ENCODE data around the gene SLFN12L.
A peak's percentile ranks its signal among the peaks of the same experiment; 100 is the strongest.
"Not testable (repeated sequence)": the region's sequence is repeated elsewhere in the genome, so short reads cannot be mapped to it uniquely, and the experiment has no call there.

The SLFN12L gene

DNA sequence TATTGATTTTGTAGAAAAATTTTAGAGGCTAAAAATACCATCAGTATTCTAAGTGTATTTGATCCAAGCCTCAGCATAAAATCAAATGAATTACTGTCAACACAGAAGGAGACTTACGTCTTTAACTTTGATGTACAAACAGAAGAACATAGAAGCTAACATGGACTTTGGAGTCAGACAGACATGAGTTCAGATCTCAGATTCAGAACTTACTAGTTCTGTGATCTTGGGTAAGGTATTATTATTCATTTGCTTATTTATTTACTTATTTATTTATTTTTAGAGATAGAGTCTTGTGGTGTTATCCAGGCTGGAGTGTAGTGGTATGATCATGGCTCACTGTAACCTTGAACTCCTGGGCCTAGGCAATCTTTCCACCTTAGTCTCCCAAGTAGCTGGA, 4.0 kb upstream of the SLFN12L start:
- DNase-seq, result no peak

DNA sequence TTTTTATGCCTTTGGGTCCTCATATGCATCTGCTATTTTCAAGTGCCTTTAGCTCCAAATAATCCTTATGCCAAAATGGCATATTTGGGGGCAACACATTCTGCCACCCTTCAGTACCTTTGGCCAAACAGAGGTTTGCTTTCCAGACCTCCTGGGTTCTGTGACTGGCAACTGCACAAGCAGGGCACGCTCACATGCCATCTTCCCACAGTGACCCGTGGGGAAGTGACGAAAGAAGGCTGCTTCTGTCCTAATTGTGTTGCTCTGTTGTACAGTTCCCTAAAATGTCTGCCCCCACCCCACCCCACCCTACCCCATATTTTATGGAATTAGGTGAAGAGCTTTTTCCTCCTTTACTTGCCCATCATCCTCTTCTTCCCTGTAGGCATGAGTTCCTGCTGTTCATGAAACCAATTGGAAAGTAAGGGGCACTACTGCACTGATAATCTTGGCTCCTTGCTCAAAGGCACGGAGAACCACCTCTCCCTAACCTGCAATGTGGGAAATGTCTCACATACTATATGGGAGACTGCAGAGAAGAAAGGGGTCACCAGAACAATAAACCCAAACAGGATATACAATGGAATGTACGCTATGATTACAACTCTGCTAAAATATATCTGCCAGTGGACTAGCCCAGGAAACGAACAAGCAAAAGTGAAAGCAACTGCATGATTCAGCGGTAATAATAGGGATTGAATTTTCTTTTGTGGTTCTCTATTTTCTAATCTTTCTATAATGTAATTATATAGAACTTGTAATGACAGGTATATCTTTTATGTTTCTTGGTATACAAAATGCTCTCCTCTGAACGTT, 3.3 kb upstream of the SLFN12L start:
- DNase-seq, result peak; percentile 76

DNA sequence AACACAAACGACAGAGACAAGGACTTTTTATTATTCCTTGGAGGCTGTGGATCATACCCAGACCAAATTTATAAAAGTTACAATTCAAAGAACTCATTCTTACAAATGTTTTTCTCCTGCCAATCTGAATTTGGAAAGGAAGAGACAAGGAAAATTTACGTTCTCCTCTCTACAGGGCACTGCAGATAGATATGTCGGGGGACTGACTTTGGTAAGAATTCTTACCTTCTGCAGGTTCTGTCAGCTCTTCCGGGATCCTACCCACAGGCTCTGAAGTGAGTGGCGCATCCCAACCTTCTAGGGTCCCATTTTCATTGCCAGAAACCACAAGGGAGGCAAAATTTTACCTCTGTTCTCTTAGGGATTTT, 2.2 kb upstream of the SLFN12L start:
- no peak for DNase-seq

DNA sequence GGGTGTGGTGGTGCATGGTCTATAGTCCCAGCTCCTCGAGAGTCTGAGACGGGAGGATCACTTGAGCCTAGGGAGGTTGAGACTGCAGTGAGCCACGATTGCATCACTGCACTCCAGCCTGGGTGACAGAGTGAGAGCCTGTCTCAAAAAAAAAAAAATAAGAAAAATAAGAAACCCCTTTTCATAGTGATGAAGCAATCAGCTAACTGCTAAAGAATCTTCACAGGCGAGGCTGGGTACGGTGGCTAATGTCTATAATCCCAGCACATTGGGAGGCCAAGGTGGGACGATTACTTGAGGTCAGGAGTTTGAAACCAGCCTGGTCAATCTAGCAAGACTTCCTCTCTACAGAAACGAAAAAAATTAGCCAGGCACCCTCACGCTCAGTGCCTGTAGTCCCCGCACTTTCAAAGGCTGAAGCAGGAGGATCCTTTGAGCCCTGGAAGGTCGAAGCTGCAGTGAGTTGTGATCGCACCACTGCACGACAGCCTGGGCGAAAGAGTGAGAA, 760 bp downstream of the SLFN12L start:
- DNase-seq, result no peak

GRCh38 chr17:35535406-35535805, 2.1 kb downstream of the SLFN12L start:
- DNase-seq, result not testable (repeated sequence)

GRCh38 chr17:35534576-35535093, 2.8 kb downstream of the SLFN12L start:
- no peak for DNase-seq

- no peak for DNase-seq
These were observed 6.3 kb downstream of the SLFN12L start for GRCh38 chr17:35531160-35531559.

DNA sequence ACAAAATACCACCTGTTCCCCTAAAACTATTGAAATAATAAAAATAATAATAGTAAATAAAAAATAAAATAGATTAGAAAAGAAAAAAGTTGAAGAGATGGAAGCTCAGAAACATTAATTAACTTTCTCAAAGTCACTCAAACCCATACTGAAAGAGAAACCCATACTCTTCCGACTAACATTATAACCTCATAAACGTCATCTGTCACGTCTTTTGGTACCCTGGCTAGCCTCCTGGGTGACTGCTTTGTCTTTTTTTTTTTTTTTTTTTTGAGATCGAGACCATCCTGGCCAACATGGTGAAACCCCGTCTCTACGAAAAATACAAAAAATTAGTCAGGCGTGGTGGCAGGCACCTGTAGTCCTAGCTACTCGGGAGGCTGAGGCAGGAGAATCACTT, 7.6 kb downstream of the SLFN12L start:
- no peak for DNase-seq

DNA sequence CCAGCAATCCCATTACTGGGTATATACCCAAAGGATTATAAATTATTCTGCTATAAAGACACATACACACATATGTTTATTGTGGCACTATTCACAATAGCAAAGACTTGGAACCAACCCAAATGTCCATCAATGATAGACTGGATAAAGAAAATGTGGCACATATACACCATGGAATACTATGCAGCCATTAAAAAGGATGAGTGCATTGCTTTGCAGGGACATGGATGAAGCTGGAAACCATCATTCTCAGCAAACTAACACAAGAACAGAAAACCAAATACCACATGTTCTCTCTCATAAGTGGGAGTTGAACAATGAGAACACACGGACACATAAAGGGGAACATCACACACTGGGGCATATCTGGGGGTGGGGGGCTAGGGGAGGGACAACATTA, 8.2 kb downstream of the SLFN12L start:
- DNase-seq, result not testable (repeated sequence)

GRCh38 chr17:35523296-35523695, 14.2 kb downstream of the SLFN12L start:
- DNase-seq, result no peak

DNA sequence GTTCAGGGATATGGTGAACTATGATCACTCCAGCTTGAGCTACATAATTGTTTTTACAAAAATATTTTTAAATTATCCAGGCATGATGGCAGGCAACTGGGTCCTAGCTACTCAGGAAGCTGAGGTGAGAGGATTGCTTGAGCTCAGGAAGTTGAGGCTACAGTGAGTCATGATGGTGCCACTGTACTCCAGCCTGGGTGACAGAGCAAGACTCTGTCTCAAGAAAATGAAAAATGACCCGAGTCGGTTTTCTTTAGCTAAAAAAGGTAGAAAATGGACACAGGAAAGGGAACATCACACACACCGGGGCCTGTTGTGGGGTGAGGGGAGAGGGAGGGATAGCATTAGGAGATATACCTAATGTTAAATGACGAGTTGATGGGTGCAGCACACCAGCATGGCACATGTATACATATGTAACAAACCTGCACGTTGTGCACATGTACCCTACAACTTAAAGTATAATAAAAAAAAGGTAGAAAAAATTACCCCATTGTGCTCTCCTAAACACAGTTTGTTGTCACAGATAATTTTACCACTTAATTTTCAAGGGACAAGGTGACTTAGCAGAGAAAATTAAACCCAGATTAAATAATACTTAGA, 15.7 kb downstream of the SLFN12L start:
- DNase-seq, result not testable (repeated sequence)

- no peak for DNase-seq
These were observed 16.3 kb downstream of the SLFN12L start for GRCh38 chr17:35521150-35521549.

DNA sequence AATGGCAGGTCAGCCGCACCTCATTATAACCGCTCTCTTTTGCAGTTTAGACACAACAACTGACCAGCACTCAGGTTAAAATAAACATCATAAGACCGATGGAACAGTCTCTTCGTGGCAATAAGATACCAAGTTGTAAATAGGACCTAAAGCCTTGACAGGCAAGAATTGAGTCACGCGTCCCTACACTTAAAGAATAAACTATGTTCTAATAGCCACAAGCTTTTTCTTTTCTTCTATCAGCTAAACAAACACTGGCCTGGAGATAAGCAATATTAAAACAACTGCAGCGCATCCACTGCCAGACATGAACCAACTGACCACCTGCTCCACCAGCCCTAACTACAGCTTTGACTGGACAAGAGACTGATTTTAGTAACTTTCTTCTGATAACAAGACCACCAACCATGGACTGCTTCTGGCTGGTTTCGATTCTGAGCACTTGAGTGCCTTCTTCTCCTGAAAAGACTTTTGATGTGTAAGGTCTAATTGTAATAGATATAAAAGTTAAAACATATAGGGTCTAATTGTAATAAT, 17.5 kb downstream of the SLFN12L start:
- DNase-seq, result no peak

DNA sequence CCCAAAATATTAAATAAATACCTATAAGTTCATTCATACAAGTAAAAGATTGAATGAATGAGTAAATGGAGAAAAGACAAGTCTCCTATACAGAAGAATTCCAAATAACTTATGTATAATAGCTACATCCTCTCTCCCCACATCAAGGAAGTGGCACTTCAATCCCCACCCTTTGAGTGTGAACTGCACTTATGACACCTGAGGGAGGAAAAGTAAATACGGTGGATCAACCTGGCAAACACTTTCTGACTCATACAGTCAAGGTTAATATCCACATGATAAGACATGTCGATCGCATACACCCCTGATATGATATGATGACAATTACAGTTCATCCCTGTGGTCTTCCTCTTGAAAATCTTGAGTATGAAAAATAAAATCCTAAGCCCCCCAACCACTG, 18.0 kb downstream of the SLFN12L start:
- DNase-seq, result no peak

DNA sequence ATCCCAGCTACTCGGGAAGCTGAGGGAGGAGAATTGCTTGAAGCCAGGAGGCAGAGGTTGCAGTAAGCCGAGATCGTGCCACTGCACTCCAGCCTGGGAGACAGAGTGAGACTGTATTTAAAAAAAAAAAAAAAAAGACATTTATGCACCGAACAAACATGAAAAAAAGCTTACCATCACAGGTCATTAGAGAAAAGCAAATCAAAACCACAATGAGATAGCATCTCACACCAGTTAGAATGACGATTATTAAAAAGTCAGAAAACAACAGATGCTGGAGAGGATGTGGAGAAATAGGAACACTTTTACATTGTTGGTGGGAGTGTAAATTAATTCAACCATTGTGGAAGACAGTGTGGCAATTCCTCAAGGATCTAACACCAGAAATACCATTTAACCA, 19.0 kb downstream of the SLFN12L start:
- DNase-seq, result not testable (repeated sequence)

GRCh38 chr17:35515027-35515426, 22.5 kb downstream of the SLFN12L start:
- DNase-seq, result no peak

- DNase-seq, result no peak
These were observed 22.9 kb downstream of the SLFN12L start for GRCh38 chr17:35514564-35514963.

- no peak for DNase-seq
These were observed 27.4 kb downstream of the SLFN12L start for GRCh38 chr17:35510052-35510451.

DNA sequence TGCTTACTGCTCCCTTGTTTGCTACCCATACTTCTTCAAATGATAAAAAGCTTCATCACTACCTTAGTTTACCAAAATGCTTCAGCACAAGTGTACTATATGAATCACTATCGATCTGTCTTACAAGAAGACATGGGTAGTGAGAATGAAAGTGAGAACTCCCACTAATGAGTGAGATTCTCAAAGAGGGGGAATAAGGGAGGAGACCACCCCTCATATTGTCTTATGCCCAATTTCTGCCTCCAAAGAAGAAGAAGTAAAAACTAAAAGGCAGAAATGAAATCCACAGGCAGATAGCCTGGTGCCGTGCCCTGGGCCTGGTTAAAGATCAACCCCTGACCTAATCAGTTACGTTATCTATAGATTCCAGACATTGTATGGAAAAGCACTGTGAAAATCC, 29.8 kb downstream of the SLFN12L start:
- not testable (repeated sequence) for DNase-seq

GRCh38 chr17:35499548-35499947, 37.9 kb downstream of the SLFN12L start:
- no peak for DNase-seq

GRCh38 chr17:35498448-35499178, 38.9 kb downstream of the SLFN12L start:
- DNase-seq, result peak; percentile 11

GRCh38 chr17:35496451-35497290, 40.8 kb downstream of the SLFN12L start:
- DNase-seq, result no peak

Data from hematopoietic multipotent progenitor cell treated with erythropoietin and hydrocortisone succinate and interleukin-3 and kit ligand, for 8 days (in vitro differentiated cells).